ENCODE results near the gene DOCK6. TPM values are rescaled to one million over a fixed set of nuclear protein-coding genes. Genes with fewer than 3 reads are reported as not detected.

The DOCK6 gene
- polyA plus RNA-seq, 1 donor (not counting 4 experiments of a cell fraction or from before 2014, with no cell fraction given), result 9.1 TPM

- no peaks in the 10 kb centered on the region for H4K20me1 ChIP-seq (ENCODE audit: control insufficient read depth, extremely low read depth, insufficient read depth, low read length)
- dilution Hi-C loops (cut with MboI; ENCODE audit: extremely low pct_ligation_motif_present, low sequenced_read_pairs), result no loop called here
- no peak overlapping the region for H3K9ac ChIP-seq (ENCODE audit: control insufficient read depth, extremely low read depth, insufficient read depth, low read length)
- no peaks in the 10 kb centered on the region for H3K9me1 ChIP-seq (ENCODE audit: control insufficient read depth, extremely low read depth, insufficient read depth, low read length)
- H3K4me2 ChIP-seq (ENCODE audit: control insufficient read depth, extremely low read depth, insufficient read depth, low read depth, low read length), result no peak overlapping the region
- DNase-seq (ENCODE audit: low read depth, low spot score) (no peak), FAIRE-seq (no peak)
- no peak for TF ChIP-seq EZH2 (IDR thresholded peaks at IDR 0.05; ENCODE audit: low read length)
- no peak for TF ChIP-seq CTCF (optimal IDR thresholded peaks at IDR 0.05 in 1 of 3, IDR thresholded peaks at IDR 0.05 in 1 of 3, conservative IDR thresholded peaks at IDR 0.05 in 1 of 3; ENCODE audit: extremely low read depth in 1 of 3, insufficient read depth in 2 of 3, low read length in 3 of 3)
- no peaks in the 10 kb centered on the region for H3K9me3 ChIP-seq (ENCODE audit: control insufficient read depth, low read depth, low read length)
- no peak overlapping the region for H2AFZ ChIP-seq (ENCODE audit: control insufficient read depth, low read length)
- no peak overlapping the region for H3K4me3 ChIP-seq (ENCODE audit: control insufficient read depth in 2 of 3, extremely low read depth in 1 of 3, insufficient read depth in 2 of 3, low read depth in 1 of 3, low read length in 3 of 3)
- no peaks in the 10 kb centered on the region for H3K79me2 ChIP-seq (ENCODE audit: control insufficient read depth, insufficient read depth, low read length)
- H3K27ac ChIP-seq (ENCODE audit: control insufficient read depth, insufficient read depth, low read length), result no peak overlapping the region
- no peaks in the 10 kb centered on the region for H3K4me1 ChIP-seq (ENCODE audit: control insufficient read depth, extremely low read depth, insufficient read depth, low read length)
- H3K27me3 ChIP-seq (ENCODE audit: control insufficient read depth, extremely low read depth, insufficient read depth, low read length), result no peaks in the 10 kb centered on the region
- H3K36me3 ChIP-seq (ENCODE audit: control insufficient read depth in 2 of 2, extremely low read depth in 1 of 2, insufficient read depth in 2 of 2, low read length in 2 of 2), result peaks cover 11 to 31% of the 10 kb centered on the region in 2 experiments
These were observed 10.5 kb downstream of the DOCK6 start for GRCh38 chr19:11251650-11252314.

GRCh38 chr19:11251217-11251616 is 11.1 kb downstream of the DOCK6 start:
- peaks cover 13 to 31% of the 10 kb centered on the region in 2 experiments for H3K36me3 ChIP-seq (ENCODE audit: control insufficient read depth in 2 of 2, extremely low read depth in 1 of 2, insufficient read depth in 2 of 2, low read length in 2 of 2)
- dilution Hi-C loops (cut with MboI; ENCODE audit: extremely low pct_ligation_motif_present, low sequenced_read_pairs), result no loop called here

More at GRCh38 chr19:11251217-11251616, 11.1 kb downstream of the DOCK6 start:
- H3K4me1 ChIP-seq (ENCODE audit: control insufficient read depth, extremely low read depth, insufficient read depth, low read length), result no peaks in the 10 kb centered on the region
- FAIRE-seq, result no peak
- no peak overlapping the region for H3K9ac ChIP-seq (ENCODE audit: control insufficient read depth, extremely low read depth, insufficient read depth, low read length)
- TF ChIP-seq EZH2 (IDR thresholded peaks at IDR 0.05; ENCODE audit: low read length), result no peak
- no peak for TF ChIP-seq CTCF (optimal IDR thresholded peaks at IDR 0.05 in 1 of 3, IDR thresholded peaks at IDR 0.05 in 1 of 3, conservative IDR thresholded peaks at IDR 0.05 in 1 of 3; ENCODE audit: extremely low read depth in 1 of 3, insufficient read depth in 2 of 3, low read length in 3 of 3)
- H3K9me1 ChIP-seq (ENCODE audit: control insufficient read depth, extremely low read depth, insufficient read depth, low read length), result no peaks in the 10 kb centered on the region
- no peak for DNase-seq (ENCODE audit: low read depth, low spot score)
- no peaks in the 10 kb centered on the region for H4K20me1 ChIP-seq (ENCODE audit: control insufficient read depth, extremely low read depth, insufficient read depth, low read length)
- no peak overlapping the region for H3K27ac ChIP-seq (ENCODE audit: control insufficient read depth, insufficient read depth, low read length)
- H3K27me3 ChIP-seq (ENCODE audit: control insufficient read depth, extremely low read depth, insufficient read depth, low read length), result no peaks in the 10 kb centered on the region
- H3K79me2 ChIP-seq (ENCODE audit: control insufficient read depth, insufficient read depth, low read length), result no peaks in the 10 kb centered on the region
- no peak overlapping the region for H3K4me3 ChIP-seq (ENCODE audit: control insufficient read depth in 2 of 3, extremely low read depth in 1 of 3, insufficient read depth in 2 of 3, low read depth in 1 of 3, low read length in 3 of 3)
- H2AFZ ChIP-seq (ENCODE audit: control insufficient read depth, low read length), result no peak overlapping the region
- no peaks in the 10 kb centered on the region for H3K9me3 ChIP-seq (ENCODE audit: control insufficient read depth, low read depth, low read length)
- H3K4me2 ChIP-seq (ENCODE audit: control insufficient read depth, extremely low read depth, insufficient read depth, low read depth, low read length), result no peak overlapping the region

Data from keratinocyte (primary cell).